WTC11 (cell line): ENCODE results near the gene PCSK2. TPM values are rescaled to one million over a fixed set of nuclear protein-coding genes. Genes with fewer than 3 reads are reported as not detected.

Experiments used
- ATAC-seq: fragments of 200-7000 bp; cut with Tn5 transposase; 2 replicates; pipeline ENCODE4 v1.10.0; 2021; ENCODE audit warnings: mild to moderate bottlenecking, moderate library complexity
- CTCF ChIA-PET: fragments of 300-600 bp; sonication (Branson Sonifier 250); formaldehyde crosslinking; loops from one replicate; lab custom pipeline; 2021; ENCODE audit warnings: antibody characterized with exemption; lab: Charles Lee
- POLR2A ChIA-PET: fragments of 350-600 bp; sonication (Branson Sonifier 250); formaldehyde crosslinking; loops from one replicate; lab custom pipeline; 2021; ENCODE audit warnings: antibody characterized with exemption; lab: Charles Lee
- DNase-seq: peaks from one replicate; pipeline ENCODE4 v3.0.0; 2021; ENCODE audit warnings: low spot score
- H3K27ac Mint-ChIP-seq: 2 replicates; pipeline ENCODE4 v1.8.0; 2021; ENCODE audit warnings: mixed read lengths
- H3K27me3 Mint-ChIP-seq: 2 replicates; pipeline ENCODE4 v1.8.0; 2021; ENCODE audit warnings: low read depth, mild to moderate bottlenecking, moderate library complexity, mixed read lengths
- H3K36me3 Mint-ChIP-seq: 2 replicates; pipeline ENCODE4 v1.8.0; 2021; ENCODE audit warnings: mixed read lengths
- H3K4me1 Mint-ChIP-seq: 2 replicates; pipeline ENCODE4 v1.8.0; 2022; ENCODE audit warnings: mixed read lengths
- H3K4me3 Mint-ChIP-seq: 2 replicates; pipeline ENCODE4 v1.8.0; 2021; ENCODE audit warnings: mild to moderate bottlenecking, moderate library complexity, mixed read lengths
- H3K9me3 Mint-ChIP-seq: 2 replicates; pipeline ENCODE4 v1.8.0; 2021; ENCODE audit warnings: mixed read lengths
- ELF4 ChIP-seq: sonication (generic); formaldehyde crosslinking; IDR thresholded peaks from 2 replicates; pipeline ENCODE4 v1.8.1; 2022; ENCODE audit warnings: low read depth, mild to moderate bottlenecking, moderate library complexity, missing genetic modification reagents
- ESRRA ChIP-seq: sonication (generic); formaldehyde crosslinking; IDR thresholded peaks from 2 replicates; pipeline ENCODE4 v1.8.1; 2022; ENCODE audit warnings: mild to moderate bottlenecking, missing genetic modification reagents, borderline replicate concordance
- FOXJ3 ChIP-seq: sonication (generic); formaldehyde crosslinking; IDR thresholded peaks from 2 replicates; pipeline ENCODE4 v1.9.0; 2021; ENCODE audit warnings: missing genetic modification reagents, mild to moderate bottlenecking, borderline replicate concordance
- GTF2I ChIP-seq: fragments of 250-450 bp; sonication (Bioruptor Pico); conservative IDR thresholded peaks from 2 replicates; pipeline ENCODE4 v1.4.0; 2021; ENCODE audit warnings: mild to moderate bottlenecking
- MXD4 ChIP-seq: fragments of 250-450 bp; sonication (Bioruptor Pico); IDR thresholded peaks from 2 replicates; pipeline ENCODE4 v1.8.0; 2021; ENCODE audit warnings: mild to moderate bottlenecking, moderate library complexity, borderline replicate concordance
- MYBL2 ChIP-seq: sonication (generic); formaldehyde crosslinking; IDR thresholded peaks from 2 replicates; pipeline ENCODE4 v1.8.1; 2023; ENCODE audit warnings: mild to moderate bottlenecking, moderate library complexity, missing genetic modification reagents
- NR1H2 ChIP-seq: sonication (generic); formaldehyde crosslinking; IDR thresholded peaks from 2 replicates; pipeline ENCODE4 v1.9.0; 2021; ENCODE audit warnings: mild to moderate bottlenecking, moderate library complexity, missing genetic modification reagents
- OVOL2 ChIP-seq: fragments of 250-450 bp; sonication (Bioruptor Pico); IDR thresholded peaks from 2 replicates; pipeline ENCODE4 v1.9.0; 2021; ENCODE audit warnings: mild to moderate bottlenecking, borderline replicate concordance
- PRRX2 ChIP-seq: fragments of 250-450 bp; sonication (Bioruptor Pico); IDR thresholded peaks from 2 replicates; pipeline ENCODE4 v1.8.0; 2021; ENCODE audit warnings: mild to moderate bottlenecking
- SMAD4 ChIP-seq: sonication (generic); formaldehyde crosslinking; IDR thresholded peaks from 2 replicates; pipeline ENCODE4 v1.8.0; 2022; ENCODE audit warnings: mild to moderate bottlenecking, missing genetic modification reagents
- SP1 ChIP-seq: sonication (generic); formaldehyde crosslinking; conservative IDR thresholded peaks from 2 replicates; pipeline ENCODE4 v1.8.1; 2022; ENCODE audit warnings: missing genetic modification reagents
- TEAD1 ChIP-seq: sonication (generic); formaldehyde crosslinking; IDR thresholded peaks from 2 replicates; pipeline ENCODE4 v1.8.0; 2022; ENCODE audit warnings: mild to moderate bottlenecking, missing genetic modification reagents
- TP53 ChIP-seq: sonication (generic); formaldehyde crosslinking; IDR thresholded peaks from 2 replicates; pipeline ENCODE4 v1.8.1; 2023; ENCODE audit warnings: mild to moderate bottlenecking, missing genetic modification reagents
- ZNF232 ChIP-seq: sonication (generic); formaldehyde crosslinking; IDR thresholded peaks from 2 replicates; pipeline ENCODE4 v1.8.0; 2022; ENCODE audit warnings: mild to moderate bottlenecking, missing genetic modification reagents
- total RNA-seq: library from RNA; stranded (reverse); gene quantifications from 3 replicates; pipeline ENCODE4 v1.2.3, GENCODE V29; 2021
- TF ChIP-seq, protein P1 (sequence below): fragments of 250-450 bp; sonication (Bioruptor Pico); IDR thresholded peaks from 2 replicates; pipeline ENCODE4 v1.9.0; 2021; ENCODE audit warnings: moderate library complexity, mild to moderate bottlenecking, inconsistent platforms, borderline replicate concordance
- TF ChIP-seq, protein P2 (sequence below): sonication (generic); formaldehyde crosslinking; IDR thresholded peaks from 2 replicates; pipeline ENCODE4 v1.8.0; 2022; ENCODE audit warnings: missing genetic modification reagents
- TF ChIP-seq, protein P3 (sequence below): sonication (generic); formaldehyde crosslinking; IDR thresholded peaks from 2 replicates; pipeline ENCODE4 v1.8.0; 2022; ENCODE audit warnings: mild to moderate bottlenecking, missing genetic modification reagents
- TF ChIP-seq, protein P4 (sequence below): fragments of 250-450 bp; sonication (Bioruptor Pico); IDR thresholded peaks from 2 replicates; pipeline ENCODE4 v1.9.0; 2021; ENCODE audit warnings: mild to moderate bottlenecking
- TF ChIP-seq, protein P5 (sequence below): fragments of 200-600 bp; IDR thresholded peaks from 2 replicates; pipeline ENCODE4 v1.8.0; 2022; ENCODE audit warnings: antibody characterized with exemption

Gene PCSK2
- total RNA-seq, 1 experiment from 2014 or later = 0.74 TPM

DNA sequence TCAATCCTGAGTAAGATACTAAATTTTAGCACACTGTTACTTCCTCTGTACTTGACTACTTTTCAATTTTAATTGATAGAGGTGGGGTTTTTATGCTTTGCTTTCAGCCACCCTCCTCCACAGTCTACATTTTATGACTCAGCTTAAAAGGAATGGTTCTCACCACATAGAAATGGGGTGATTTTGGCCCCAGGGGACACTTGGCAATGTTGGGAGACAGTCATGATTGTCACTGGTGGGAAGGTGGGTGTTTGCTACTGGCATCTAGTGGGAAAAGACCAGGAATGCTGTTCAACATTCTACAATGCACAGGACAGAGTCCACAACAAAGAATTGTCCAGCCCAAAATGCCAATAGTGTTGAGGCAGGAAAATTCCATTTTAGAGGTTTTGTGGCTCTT lies 71.3 kb downstream of the PCSK2 start:
- ATAC-seq (no peak), DNase-seq (no peak)
- no peak overlapping the region for H3K4me3 Mint-ChIP-seq
- TF ChIP-seq, protein P1, sequence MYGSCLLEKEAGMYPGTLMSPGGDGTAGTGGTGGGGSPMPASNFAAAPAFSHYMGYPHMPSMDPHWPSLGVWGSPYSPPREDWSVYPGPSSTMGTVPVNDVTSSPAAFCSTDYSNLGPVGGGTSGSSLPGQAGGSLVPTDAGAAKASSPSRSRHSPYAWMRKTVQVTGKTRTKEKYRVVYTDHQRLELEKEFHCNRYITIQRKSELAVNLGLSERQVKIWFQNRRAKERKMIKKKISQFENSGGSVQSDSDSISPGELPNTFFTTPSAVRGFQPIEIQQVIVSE (CRISPR knock-in tag) = no peak
- no peak for TF ChIP-seq SMAD4 (CRISPR knock-in tag)
- TF ChIP-seq OVOL2 (CRISPR knock-in tag) = no peak
- TF ChIP-seq ESRRA (CRISPR knock-in tag) = no peak
- no peak for TF ChIP-seq MXD4
- no peak for TF ChIP-seq TP53
- TF ChIP-seq, protein P2, sequence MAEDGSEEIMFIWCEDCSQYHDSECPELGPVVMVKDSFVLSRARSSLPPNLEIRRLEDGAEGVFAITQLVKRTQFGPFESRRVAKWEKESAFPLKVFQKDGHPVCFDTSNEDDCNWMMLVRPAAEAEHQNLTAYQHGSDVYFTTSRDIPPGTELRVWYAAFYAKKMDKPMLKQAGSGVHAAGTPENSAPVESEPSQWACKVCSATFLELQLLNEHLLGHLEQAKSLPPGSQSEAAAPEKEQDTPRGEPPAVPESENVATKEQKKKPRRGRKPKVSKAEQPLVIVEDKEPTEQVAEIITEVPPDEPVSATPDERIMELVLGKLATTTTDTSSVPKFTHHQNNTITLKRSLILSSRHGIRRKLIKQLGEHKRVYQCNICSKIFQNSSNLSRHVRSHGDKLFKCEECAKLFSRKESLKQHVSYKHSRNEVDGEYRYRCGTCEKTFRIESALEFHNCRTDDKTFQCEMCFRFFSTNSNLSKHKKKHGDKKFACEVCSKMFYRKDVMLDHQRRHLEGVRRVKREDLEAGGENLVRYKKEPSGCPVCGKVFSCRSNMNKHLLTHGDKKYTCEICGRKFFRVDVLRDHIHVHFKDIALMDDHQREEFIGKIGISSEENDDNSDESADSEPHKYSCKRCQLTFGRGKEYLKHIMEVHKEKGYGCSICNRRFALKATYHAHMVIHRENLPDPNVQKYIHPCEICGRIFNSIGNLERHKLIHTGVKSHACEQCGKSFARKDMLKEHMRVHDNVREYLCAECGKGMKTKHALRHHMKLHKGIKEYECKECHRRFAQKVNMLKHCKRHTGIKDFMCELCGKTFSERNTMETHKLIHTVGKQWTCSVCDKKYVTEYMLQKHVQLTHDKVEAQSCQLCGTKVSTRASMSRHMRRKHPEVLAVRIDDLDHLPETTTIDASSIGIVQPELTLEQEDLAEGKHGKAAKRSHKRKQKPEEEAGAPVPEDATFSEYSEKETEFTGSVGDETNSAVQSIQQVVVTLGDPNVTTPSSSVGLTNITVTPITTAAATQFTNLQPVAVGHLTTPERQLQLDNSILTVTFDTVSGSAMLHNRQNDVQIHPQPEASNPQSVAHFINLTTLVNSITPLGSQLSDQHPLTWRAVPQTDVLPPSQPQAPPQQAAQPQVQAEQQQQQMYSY = no peak
- TF ChIP-seq GTF2I (CRISPR knock-in tag) = no peak
- no peak for TF ChIP-seq MYBL2
- TF ChIP-seq, protein P3, sequence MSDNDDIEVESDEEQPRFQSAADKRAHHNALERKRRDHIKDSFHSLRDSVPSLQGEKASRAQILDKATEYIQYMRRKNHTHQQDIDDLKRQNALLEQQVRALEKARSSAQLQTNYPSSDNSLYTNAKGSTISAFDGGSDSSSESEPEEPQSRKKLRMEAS (CRISPR knock-in tag) = no peak
- no peak for TF ChIP-seq ZNF232 (CRISPR knock-in tag)
- TF ChIP-seq NR1H2 (CRISPR knock-in tag) = no peak
- no peak for TF ChIP-seq TEAD1 (CRISPR knock-in tag)
- TF ChIP-seq FOXJ3 (CRISPR knock-in tag) = no peak
- H3K9me3 Mint-ChIP-seq = peaks cover 16% of the 10 kb centered on the region
- ChIA-PET POLR2A (interaction anchor here (0.6 kb wide), 1 partner anchor 740 kb away, joined by 4 read pairs; no protein-coding TSS in a partner anchor), CTCF (interaction anchor here (2.1 kb wide), 1 partner anchor 134 kb away, joined by 7 read pairs; no protein-coding TSS in a partner anchor)
- H3K36me3 Mint-ChIP-seq = no peaks in the 10 kb centered on the region
- no peaks in the 10 kb centered on the region for H3K4me1 Mint-ChIP-seq
- no peak overlapping the region for H3K27ac Mint-ChIP-seq
- H3K27me3 Mint-ChIP-seq = no peaks in the 10 kb centered on the region

DNA sequence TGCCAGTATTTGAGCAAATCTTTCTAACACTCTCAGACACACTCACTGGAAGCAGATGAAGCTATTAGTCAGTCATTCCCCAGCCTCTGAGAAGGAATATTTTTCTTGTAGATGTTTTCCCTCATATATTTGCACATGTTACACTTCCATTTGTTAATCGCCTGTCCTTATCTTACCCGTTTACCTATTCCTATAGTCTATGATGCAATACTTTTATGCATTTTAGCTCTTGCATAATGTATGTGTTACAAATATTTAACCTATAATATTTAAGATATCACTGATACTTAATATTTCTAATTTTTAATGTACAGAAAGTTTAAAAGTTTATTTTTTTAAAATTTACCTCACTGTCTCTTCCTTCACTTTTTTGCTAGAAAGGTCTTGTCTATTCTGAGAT lies 71.9 kb downstream of the PCSK2 start:
- Mint-ChIP-seq H3K4me1 (no peaks in the 10 kb centered on the region), H3K4me3 (no peak overlapping the region), H3K27me3 (no peaks in the 10 kb centered on the region), H3K36me3 (no peaks in the 10 kb centered on the region), H3K27ac (no peak overlapping the region), H3K9me3 (peaks cover 16% of the 10 kb centered on the region)
- DNase-seq = no peak
- POLR2A ChIA-PET = no interaction called here
- ATAC-seq = no peak
- TF ChIP-seq SP1 (CRISPR knock-in tag) (no peak), GTF2I (CRISPR knock-in tag) (no peak), ELF4 (CRISPR knock-in tag) (no peak), PRRX2 (CRISPR knock-in tag) (no peak)
- TF ChIP-seq, protein P4, sequence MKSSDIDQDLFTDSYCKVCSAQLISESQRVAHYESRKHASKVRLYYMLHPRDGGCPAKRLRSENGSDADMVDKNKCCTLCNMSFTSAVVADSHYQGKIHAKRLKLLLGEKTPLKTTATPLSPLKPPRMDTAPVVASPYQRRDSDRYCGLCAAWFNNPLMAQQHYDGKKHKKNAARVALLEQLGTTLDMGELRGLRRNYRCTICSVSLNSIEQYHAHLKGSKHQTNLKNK = no peak
- TF ChIP-seq, protein P5, sequence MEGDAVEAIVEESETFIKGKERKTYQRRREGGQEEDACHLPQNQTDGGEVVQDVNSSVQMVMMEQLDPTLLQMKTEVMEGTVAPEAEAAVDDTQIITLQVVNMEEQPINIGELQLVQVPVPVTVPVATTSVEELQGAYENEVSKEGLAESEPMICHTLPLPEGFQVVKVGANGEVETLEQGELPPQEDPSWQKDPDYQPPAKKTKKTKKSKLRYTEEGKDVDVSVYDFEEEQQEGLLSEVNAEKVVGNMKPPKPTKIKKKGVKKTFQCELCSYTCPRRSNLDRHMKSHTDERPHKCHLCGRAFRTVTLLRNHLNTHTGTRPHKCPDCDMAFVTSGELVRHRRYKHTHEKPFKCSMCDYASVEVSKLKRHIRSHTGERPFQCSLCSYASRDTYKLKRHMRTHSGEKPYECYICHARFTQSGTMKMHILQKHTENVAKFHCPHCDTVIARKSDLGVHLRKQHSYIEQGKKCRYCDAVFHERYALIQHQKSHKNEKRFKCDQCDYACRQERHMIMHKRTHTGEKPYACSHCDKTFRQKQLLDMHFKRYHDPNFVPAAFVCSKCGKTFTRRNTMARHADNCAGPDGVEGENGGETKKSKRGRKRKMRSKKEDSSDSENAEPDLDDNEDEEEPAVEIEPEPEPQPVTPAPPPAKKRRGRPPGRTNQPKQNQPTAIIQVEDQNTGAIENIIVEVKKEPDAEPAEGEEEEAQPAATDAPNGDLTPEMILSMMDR = no peak
- CTCF ChIA-PET = interaction anchor here (2.1 kb wide), 1 partner anchor 133 kb away, joined by 7 read pairs; no protein-coding TSS in a partner anchor
